GM12878 (cell line): ENCODE results near the gene TRAF3IP3. TPM values are rescaled to one million over a fixed set of nuclear protein-coding genes. Genes with fewer than 3 reads are reported as not detected.

Experiments used
- ATAC-seq: fragments of 200-7000 bp; cut with Tn5 transposase; 3 replicates; pipeline ENCODE4 v1.9.1; 2020; ENCODE audit warnings: mild to moderate bottlenecking, moderate library complexity
- BruUV-seq: library from RNA; stranded (reverse); fragments of 400-500 nt; replicated peaks from 2 replicates; lab custom pipeline; 2021; lab: Mats Ljungman, UMichigan
- CTCF ChIA-PET: fragments of 300-600 bp; sonication (Branson Sonifier 250); formaldehyde crosslinking; extraction: SDS; loops from one replicate; lab custom pipeline; 2021; ENCODE audit warnings: inconsistent platforms; lab: Yijun Ruan, JAX
- POLR2A ChIA-PET: fragments of 350-600 bp; formaldehyde crosslinking; extraction: SDS; loops from one replicate; lab custom pipeline; 2021; ENCODE audit warnings: inconsistent platforms; lab: Charles Lee
- RAD21 ChIA-PET: fragments of 300-600 bp; sonication (Branson Sonifier 250); formaldehyde crosslinking; loops from one replicate; lab custom pipeline; 2023; ENCODE audit warnings: antibody characterized with exemption; ENCODE audit not compliant: unreplicated experiment; lab: Charles Lee
- SMC1A ChIA-PET: fragments of 300-600 bp; sonication (Branson Sonifier 250); formaldehyde crosslinking; loops from one replicate; lab custom pipeline; 2023; ENCODE audit not compliant: unreplicated experiment, uncharacterized antibody; lab: Charles Lee
- DNase-seq: peaks from one replicate; pipeline ENCODE4 v3.0.0-alpha.2; 2011; ENCODE audit warnings: low read depth, low spot score
- FAIRE-seq: peaks from 3 replicates; lab custom pipeline; 2011; peaks lifted over from hg19 to GRCh38; lab: Jason Lieb, UNC
- H2AFZ ChIP-seq: 2 replicates; pipeline ENCODE4 v1.6.0; 2011; ENCODE audit warnings: low read depth, low read length, control low read depth; ENCODE audit not compliant: control insufficient read depth
- H3K27ac ChIP-seq: 2 replicates; pipeline ENCODE4 v1.5.1; 2011; ENCODE audit warnings: control low read depth; ENCODE audit not compliant: control insufficient read depth, insufficient read depth
- H3K27me3 ChIP-seq, 2 experiments: replicated peaks in 1 of 2; 2 replicates each; pipeline versions ENCODE4 v1.6.0 to v1.6.1; 2011; ENCODE audit warnings: low read length in 1 of 2; ENCODE audit not compliant: control insufficient read depth in 2 of 2, insufficient read depth in 2 of 2
- H3K36me3 ChIP-seq, 2 experiments: 2 replicates each; pipeline ENCODE4 v1.5.1; 2011; ENCODE audit warnings: low read length in 1 of 2; ENCODE audit not compliant: control insufficient read depth in 2 of 2, insufficient read depth in 2 of 2
- H3K4me1 ChIP-seq: 2 replicates; pipeline ENCODE4 v1.6.1; 2011; ENCODE audit warnings: mild to moderate bottlenecking, low read length, moderate library complexity, mixed read lengths; ENCODE audit not compliant: control insufficient read depth, insufficient read depth
- H3K4me2 ChIP-seq: 2 replicates; pipeline ENCODE4 v1.6.0; 2011; ENCODE audit warnings: control low read depth; ENCODE audit not compliant: control insufficient read depth, insufficient read depth
- H3K4me3 ChIP-seq: fragments of 200-600 bp; sonication (generic); 2 replicates; pipeline ENCODE4 v1.5.1; 2016
- H3K79me2 ChIP-seq: 2 replicates; pipeline ENCODE4 v1.6.0; 2011; ENCODE audit warnings: low read length; ENCODE audit not compliant: control insufficient read depth, insufficient read depth
- H3K9ac ChIP-seq: 2 replicates; pipeline ENCODE4 v1.8.0; 2011; ENCODE audit warnings: low read length, control low read depth, mixed read lengths; ENCODE audit not compliant: control insufficient read depth, insufficient read depth
- H3K9me3 ChIP-seq: replicated peaks from 3 replicates; pipeline ENCODE4 v1.5.1; 2011; ENCODE audit warnings: mild to moderate bottlenecking, low read length; ENCODE audit not compliant: control insufficient read depth, insufficient read depth
- H4K20me1 ChIP-seq: 2 replicates; pipeline ENCODE4 v1.6.0; 2011; ENCODE audit not compliant: control insufficient read depth, insufficient read depth
- ATF2 ChIP-seq: IDR thresholded peaks from 2 replicates; pipeline ENCODE4 v1.6.1; 2012; ENCODE audit warnings: low read length, inconsistent platforms
- ATF7 ChIP-seq: fragments of 450-650 bp; IDR thresholded peaks from 2 replicates; pipeline ENCODE4 v1.6.1; 2016; ENCODE audit warnings: low read depth, mild to moderate bottlenecking
- BRCA1 ChIP-seq: IDR thresholded peaks from 2 replicates; pipeline ENCODE4 v1.6.1; 2011; ENCODE audit warnings: low read depth, low read length, improper control_type of control experiment
- E4F1 ChIP-seq: fragments of 450-650 bp; IDR thresholded peaks from 2 replicates; pipeline ENCODE4 v1.6.1; 2018; ENCODE audit warnings: borderline replicate concordance, mild to moderate bottlenecking; ENCODE audit not compliant: partially characterized antibody
- FOS ChIP-seq: IDR thresholded peaks from 3 replicates; pipeline ENCODE4 v1.6.1; 2011; ENCODE audit warnings: borderline replicate concordance; ENCODE audit not compliant: insufficient read length; ENCODE audit errors: extremely low read depth
- HDGF ChIP-seq: fragments of 450-650 bp; IDR thresholded peaks from 2 replicates; pipeline ENCODE4 v1.6.1; 2016; ENCODE audit warnings: antibody characterized with exemption
- NFIC ChIP-seq: IDR thresholded peaks from 2 replicates; pipeline ENCODE4 v1.6.1; 2012; ENCODE audit warnings: low read depth, mild to moderate bottlenecking, inconsistent platforms, low read length, moderate library complexity
- NFYA ChIP-seq: IDR thresholded peaks from 2 replicates; pipeline ENCODE4 v1.6.1; 2011; ENCODE audit warnings: low read depth, mild to moderate bottlenecking, low read length, improper control_type of control experiment, borderline replicate concordance
- NR2F1 ChIP-seq: fragments of 450-650 bp; conservative IDR thresholded peaks from 2 replicates; pipeline ENCODE4 v1.6.1; 2017; ENCODE audit warnings: mild to moderate bottlenecking
- RB1 ChIP-seq: fragments of 450-650 bp; formaldehyde crosslinking; IDR thresholded peaks from 2 replicates; pipeline ENCODE4 v1.6.1; 2017; ENCODE audit warnings: mild to moderate bottlenecking, borderline replicate concordance
- RFX5 ChIP-seq: IDR thresholded peaks from 2 replicates; pipeline ENCODE4 v1.6.1; 2011; ENCODE audit warnings: low read depth, low read length, improper control_type of control experiment
- SIX5 ChIP-seq: IDR thresholded peaks from 2 replicates; pipeline ENCODE4 v1.6.1; 2011; ENCODE audit warnings: mild to moderate bottlenecking, low read depth, low read length, moderate library complexity; ENCODE audit not compliant: severe bottlenecking
- SMAD1 ChIP-seq: fragments of 450-650 bp; IDR thresholded peaks from 2 replicates; pipeline ENCODE4 v1.6.1; 2018; ENCODE audit warnings: mild to moderate bottlenecking, low read depth; ENCODE audit not compliant: partially characterized antibody
- TCF3 ChIP-seq: IDR thresholded peaks from 2 replicates; pipeline ENCODE4 v1.6.1; 2012; ENCODE audit warnings: low read depth, mild to moderate bottlenecking, low read length, borderline replicate concordance; ENCODE audit not compliant: insufficient read depth
- ZBTB11 ChIP-seq: fragments of 450-650 bp; formaldehyde crosslinking; IDR thresholded peaks from 2 replicates; pipeline ENCODE4 v1.5.0; 2022; ENCODE audit warnings: mild to moderate bottlenecking, missing genetic modification characterization
- ZNF24 ChIP-seq: fragments of 450-650 bp; IDR thresholded peaks from 2 replicates; pipeline ENCODE4 v1.6.1; 2017; ENCODE audit warnings: antibody characterized with exemption, mild to moderate bottlenecking
- ZNF622 ChIP-seq: fragments of 450-650 bp; IDR thresholded peaks from 2 replicates; pipeline ENCODE4 v1.6.1; 2017; ENCODE audit warnings: mild to moderate bottlenecking, inconsistent platforms
- WGBS: methylation state at CpG from one replicate; pipeline ENCODE4 v1.1.6; 2016; ENCODE audit warnings: low lambda C conversion rate; ENCODE audit not compliant: insufficient replicate concordance, insufficient coverage; ENCODE audit errors: missing lambda C conversion rate; 5-methylcytosine and 5-hydroxymethylcytosine counted together
- in situ Hi-C: fragments of 300-500 bp; cut with MboI; formaldehyde crosslinking; loops from 9 replicates; pipeline ENCODE4 v1.14.3; 2018; ENCODE audit warnings: mixed read lengths
- intact Hi-C: fragments of 100-400 bp; cut with micrococcal nuclease; formaldehyde crosslinking; loops from one replicate; pipeline ENCODE4 v1.14.2; 2022; ENCODE audit not compliant: unreplicated experiment
- polyA plus RNA-seq, 11 experiments: library from polyadenylated mRNA; depleted of rRNA in 4 of 11; unstranded in 6 of 11; stranded (reverse) in 5 of 11; fragments of >200 nt; fragmentation: Nextera tagmentation in 4 of 11; fragmentation: Illumina TruSeq in 1 of 11; extraction: Ambion mirVana in 4 of 11; extraction: Trizol in 1 of 11; gene quantifications; 1 replicate in 1 of 11; 2 replicates in 10 of 11; pipeline versions ENCODE4 v1.2.1 to v1.2.3, GENCODE V29; 2011 to 2016; ENCODE audit warnings: inconsistent platforms in 2 of 11, missing spikeins in 2 of 11, low read depth in 1 of 11
- total RNA-seq, 4 experiments: library from RNA; depleted of rRNA in 3 of 4; stranded (reverse); fragments of >200 nt in 3 of 4; fragmentation: Illumina TruSeq in 1 of 4; extraction: Trizol in 1 of 4; gene quantifications; 2 replicates each; pipeline versions ENCODE4 v1.2.1 to v1.2.3, GENCODE V29; 2013 to 2021

Gene TRAF3IP3
- total and polyA plus RNA-seq, 10 of the 15 experiments (the other 5 are each of a cell fraction or from before 2014, with no cell fraction given) = 61.6 to 121 (median 96.5) TPM

GRCh38 chr1:209727785-209728184 is 28.1 kb upstream of the TRAF3IP3 start (continued):
- TF ChIP-seq ZBTB11 (CRISPR knock-in tag) (no peak), ZNF24 (no peak), ZNF622 (no peak), NFIC (no peak)

GRCh38 chr1:209728466-209728865 is 27.4 kb upstream of the TRAF3IP3 start:
- no peak overlapping the region for H3K9ac ChIP-seq
- ATAC-seq = no peak
- FAIRE-seq = no peak
- no peak for DNase-seq
- in situ Hi-C loops = no loop called here
- no peak overlapping the region for H3K4me2 ChIP-seq
- WGBS = 0% methylated on average over 1 of the region's 1 CpG
- no peaks in the 10 kb centered on the region; the same call in 2 of the 3 replicates for H3K9me3 ChIP-seq
- H3K79me2 ChIP-seq = no peaks in the 10 kb centered on the region
- H2AFZ ChIP-seq = no peak overlapping the region
- SMC1A ChIA-PET = interaction anchor here (0.8 to 2.4 kb wide), 11 partner anchors 9 to 137 kb away, joined by 3 to 9 read pairs (median 4); partner anchors contain the start of gene TRAF3IP3
- no TSS peak for BruUV-seq
- H4K20me1 ChIP-seq = no peaks in the 10 kb centered on the region
- RAD21 ChIA-PET = interaction anchor here (0.7 to 2.0 kb wide), 4 partner anchors 8 to 121 kb away, joined by 3 to 8 read pairs (median 4); no protein-coding TSS in a partner anchor
- H3K36me3 ChIP-seq = no peaks in the 10 kb centered on the region
- POLR2A ChIA-PET = interaction anchor here (1.2 kb wide), 1 partner anchor 26 kb away, joined by 3 read pairs; no protein-coding TSS in a partner anchor
- H3K4me3 ChIP-seq = no peak overlapping the region
- intact Hi-C loops = no loop called here
- CTCF ChIA-PET = interaction anchor here (0.5 to 2.4 kb wide), 12 partner anchors 8 to 1796 kb away, joined by 3 to 11 read pairs (median 4); partner anchors contain the start of gene TRAF3IP3
- no peak overlapping the region for H3K27ac ChIP-seq
- H3K27me3 ChIP-seq = no peaks in the 10 kb centered on the region
- no peaks in the 10 kb centered on the region; the same call in 1 of the 2 replicates for H3K4me1 ChIP-seq
- TF ChIP-seq ATF2 (no peak), HDGF (no peak), BRCA1 (no peak), E4F1 (no peak), SMAD1 (no peak), NFYA (no peak), ATF7 (no peak), FOS (no peak), TCF3 (no peak), NR2F1 (no peak), SIX5 (no peak), RFX5 (no peak), RB1 (no peak)
